HepG2 (cell line): ENCODE results near the gene ACTR3. TPM values are rescaled to one million over a fixed set of nuclear protein-coding genes. Genes with fewer than 3 reads are reported as not detected.

Experiments
- AKAP8 ChIP-seq: sonication (generic); formaldehyde crosslinking; IDR thresholded peaks from 2 replicates; pipeline ENCODE4 v1.5.1; 2020; ENCODE audit warnings: mild to moderate bottlenecking, missing genetic modification reagents
- ATAD3A ChIP-seq: sonication (generic); formaldehyde crosslinking; IDR thresholded peaks from 2 replicates; pipeline ENCODE4 v1.4.0; 2020; ENCODE audit warnings: missing genetic modification reagents
- FOXK2 ChIP-seq: fragments of 450-650 bp; IDR thresholded peaks from 2 replicates; pipeline ENCODE4 v1.6.1; 2016
- GLMP ChIP-seq: sonication (generic); formaldehyde crosslinking; IDR thresholded peaks from 2 replicates; pipeline ENCODE4 v1.9.0; 2021; ENCODE audit warnings: missing genetic modification reagents, mild to moderate bottlenecking, borderline replicate concordance
- IRF9 ChIP-seq: sonication (generic); formaldehyde crosslinking; IDR thresholded peaks from 2 replicates; pipeline ENCODE4 v1.8.0; 2022; ENCODE audit warnings: missing genetic modification reagents, mild to moderate bottlenecking, borderline replicate concordance
- JDP2 ChIP-seq: sonication (generic); formaldehyde crosslinking; IDR thresholded peaks from 2 replicates; pipeline ENCODE4 v1.8.1; 2022; ENCODE audit warnings: missing genetic modification reagents, borderline replicate concordance
- JUNB ChIP-seq: sonication (generic); formaldehyde crosslinking; IDR thresholded peaks from 2 replicates; pipeline ENCODE4 v1.8.0; 2022; ENCODE audit warnings: missing genetic modification reagents, mild to moderate bottlenecking, borderline replicate concordance
- KIAA2018 ChIP-seq: sonication (generic); formaldehyde crosslinking; IDR thresholded peaks from 2 replicates; pipeline ENCODE4 v1.5.0; 2020; ENCODE audit warnings: mild to moderate bottlenecking, missing genetic modification reagents, borderline replicate concordance
- MED1 ChIP-seq: sonication (generic); formaldehyde crosslinking; IDR thresholded peaks from 2 replicates; pipeline ENCODE4 v1.4.0; 2020; ENCODE audit warnings: missing genetic modification reagents
- POGZ ChIP-seq: sonication (generic); formaldehyde crosslinking; IDR thresholded peaks from 2 replicates; pipeline ENCODE4 v1.4.0; 2020; ENCODE audit warnings: mild to moderate bottlenecking, missing genetic modification reagents
- RBAK ChIP-seq: sonication (generic); formaldehyde crosslinking; IDR thresholded peaks from 2 replicates; pipeline ENCODE4 v1.5.1; 2020; ENCODE audit warnings: mild to moderate bottlenecking, missing genetic modification reagents
- SP4 ChIP-seq: sonication (generic); formaldehyde crosslinking; IDR thresholded peaks from 2 replicates; pipeline ENCODE4 v1.8.1; 2023; ENCODE audit warnings: mild to moderate bottlenecking, missing genetic modification reagents
- ZC3H13 ChIP-seq: sonication (generic); formaldehyde crosslinking; IDR thresholded peaks from 2 replicates; pipeline ENCODE4 v1.8.1; 2023; ENCODE audit warnings: mild to moderate bottlenecking, missing genetic modification reagents, moderate library complexity
- ZNF263 ChIP-seq: sonication (generic); formaldehyde crosslinking; IDR thresholded peaks from 2 replicates; pipeline ENCODE4 v1.4.0; 2020; ENCODE audit warnings: missing genetic modification reagents
- ZNF484 ChIP-seq: sonication (generic); formaldehyde crosslinking; IDR thresholded peaks from 2 replicates; pipeline ENCODE4 v1.5.1; 2020; ENCODE audit warnings: mild to moderate bottlenecking, low read depth, missing genetic modification reagents, borderline replicate concordance
- ZNF639 ChIP-seq: conservative IDR thresholded peaks from 2 replicates; pipeline ENCODE4 v1.6.1; 2018; ENCODE audit warnings: missing genetic modification reagents
- ZNF724P ChIP-seq: sonication (generic); formaldehyde crosslinking; IDR thresholded peaks from 2 replicates; pipeline ENCODE4 v1.8.0; 2022; ENCODE audit warnings: missing genetic modification reagents, borderline replicate concordance
- ZNF777 ChIP-seq: sonication (generic); formaldehyde crosslinking; IDR thresholded peaks from 2 replicates; pipeline ENCODE4 v1.4.0; 2020; ENCODE audit warnings: missing genetic modification reagents
- ZNF883 ChIP-seq: sonication (generic); formaldehyde crosslinking; IDR thresholded peaks from 2 replicates; pipeline ENCODE4 v1.5.1; 2020; ENCODE audit warnings: mild to moderate bottlenecking, missing genetic modification reagents; ENCODE audit errors: not compliant biosample characterization
- polyA plus RNA-seq, 8 experiments: library from polyadenylated mRNA; depleted of rRNA in 3 of 8; stranded (reverse) in 7 of 8; unstranded in 1 of 8; fragments of >200 nt; fragmentation: Illumina TruSeq in 4 of 8; extraction: Trizol in 4 of 8; gene quantifications; 2 replicates each; pipeline versions ENCODE4 v1.2.1 to v1.2.3, GENCODE V29; 2011 to 2016; ENCODE audit warnings: low read depth in 4 of 8, missing spikeins in 1 of 8, mixed read lengths in 1 of 8; ENCODE audit not compliant: insufficient read depth in 1 of 8
- total RNA-seq, 5 experiments: library from RNA; depleted of rRNA; stranded (reverse); fragments of >200 nt; fragmentation: Illumina TruSeq; extraction: Trizol; gene quantifications; 2 replicates each; pipeline ENCODE4 v1.2.3, GENCODE V29; 2016; ENCODE audit warnings: low read depth in 1 of 5

ACTR3 gene
- total and polyA plus RNA-seq, 2 of the 13 experiments (the other 11 are each of a cell fraction or from before 2014, with no cell fraction given) = 123 to 225 TPM

- TF ChIP-seq ZNF883 (no peak), ZNF724P (peak; percentile 58; the same call in 1 of the 2 replicates), SP4 (CRISPR knock-in tag) (no peak), IRF9 (CRISPR knock-in tag) (peak; percentile 7; the same call in 1 of the 2 replicates), ZNF639 (CRISPR knock-in tag) (no peak), GLMP (no peak), KIAA2018 (no peak), ATAD3A (CRISPR knock-in tag) (no peak), MED1 (CRISPR knock-in tag) (no peak), ZC3H13 (no peak), RBAK (CRISPR knock-in tag) (no peak), JDP2 (CRISPR knock-in tag) (no peak; the same call in 1 of the 2 replicates), POGZ (no peak), ZNF263 (CRISPR knock-in tag) (0 out of 2 replicates have a peak, but pooled peaks have one; percentile 35), FOXK2 (no peak), JUNB (CRISPR knock-in tag) (no peak), ZNF484 (CRISPR knock-in tag) (no peak), AKAP8 (CRISPR knock-in tag) (no peak; the same call in 1 of the 2 replicates), ZNF777 (no peak)
Observed at GRCh38 chr2:113977060-113977659, 87.3 kb downstream of the ACTR3 start (continued).
